Aorta (tissue), 5 donors: Measurements from ENCODE around the gene SLC4A8. TPM values are rescaled to one million over a fixed set of nuclear protein-coding genes. Genes with fewer than 3 reads are reported as not detected.

ENCODE experiments used
- ATAC-seq: fragments of 200-7000 bp; cut with Tn5 transposase; one replicate; pipeline ENCODE4 v1.9.1; 2022; ENCODE audit warnings: moderate library complexity; ENCODE audit not compliant: low FRiP score
- DNase-seq, 2 donors: peaks; one replicate each; pipeline ENCODE4 v3.0.0-alpha.2; 2020
- H3K27ac ChIP-seq, 2 donors: one replicate each; pipeline ENCODE4 v1.5.1; 2013; ENCODE audit warnings: low read length in 2 of 2, mild to moderate bottlenecking in 2 of 2, moderate library complexity in 2 of 2, control low read depth in 1 of 2, inconsistent platforms in 1 of 2, low read depth in 1 of 2
- H3K27me3 ChIP-seq, 2 donors: one replicate each; pipeline ENCODE4 v1.6.1; 2013; ENCODE audit warnings: control low read depth in 1 of 2, low read length in 1 of 2, mild to moderate bottlenecking in 1 of 2, moderate library complexity in 1 of 2; ENCODE audit not compliant: insufficient read depth in 2 of 2, control insufficient read depth in 1 of 2
- H3K36me3 ChIP-seq, 2 donors: one replicate each; pipeline ENCODE4 v1.6.1; 2013; ENCODE audit warnings: control low read depth in 1 of 2, low read length in 1 of 2, mild to moderate bottlenecking in 1 of 2; ENCODE audit not compliant: insufficient read depth in 2 of 2, control insufficient read depth in 1 of 2
- H3K4me1 ChIP-seq, 2 donors: one replicate each; pipeline ENCODE4 v1.6.1; 2013; ENCODE audit warnings: low read length in 2 of 2, control low read depth in 1 of 2, mild to moderate bottlenecking in 1 of 2, moderate library complexity in 1 of 2; ENCODE audit not compliant: insufficient read depth in 2 of 2, control insufficient read depth in 1 of 2
- H3K4me3 ChIP-seq, 2 donors: one replicate each; pipeline ENCODE4 v1.5.1; 2013; ENCODE audit warnings: low read length in 2 of 2, control low read depth in 1 of 2, mild to moderate bottlenecking in 1 of 2
- H3K9me3 ChIP-seq: one replicate; pipeline ENCODE4 v1.6.1; 2013; ENCODE audit warnings: mild to moderate bottlenecking, low read length; ENCODE audit not compliant: control insufficient read depth
- WGBS, 2 donors: extraction: QIAGEN DNeasy Blood & Tissue Kit; methylation state at CpG; one replicate each; pipeline ENCODE4 v1.1.7; 2013; 5-methylcytosine and 5-hydroxymethylcytosine counted together
- intact Hi-C, 2 donors: fragments of 100-400 bp; cut with DNase I; formaldehyde crosslinking; loops; one replicate each; pipeline versions ENCODE4 v1.14.2 to v1.15.0; 2022
- polyA plus RNA-seq, 2 donors: library from polyadenylated mRNA; stranded (reverse); fragments of 200-250 nt; gene quantifications; one replicate each; pipeline ENCODE4 v1.2.3, GENCODE V29; 2013
- total RNA-seq, 2 donors: library from RNA; stranded (reverse); fragmentation: NEBNext Ultra II Directional; extraction: Animal tissue kit (Norgen Biotek cat#: 25700); gene quantifications; one replicate each; pipeline ENCODE4 v1.2.1, GENCODE V29; 2021
- donor health status: healthy with polysubstance abuse.
- donor health status: Bipolar disorder and iron deficiency.
- donor health status: DM: no; HTN: no; CAD: no.
- donor health status: DM: no; HTN: no; CAD: no.
- donor health status: DM: yes; HTN: yes; CAD: no.

The SLC4A8 gene
- total and polyA plus RNA-seq, 4 donors, result 0.36 to 6.1 (median 2.3) TPM

DNA sequence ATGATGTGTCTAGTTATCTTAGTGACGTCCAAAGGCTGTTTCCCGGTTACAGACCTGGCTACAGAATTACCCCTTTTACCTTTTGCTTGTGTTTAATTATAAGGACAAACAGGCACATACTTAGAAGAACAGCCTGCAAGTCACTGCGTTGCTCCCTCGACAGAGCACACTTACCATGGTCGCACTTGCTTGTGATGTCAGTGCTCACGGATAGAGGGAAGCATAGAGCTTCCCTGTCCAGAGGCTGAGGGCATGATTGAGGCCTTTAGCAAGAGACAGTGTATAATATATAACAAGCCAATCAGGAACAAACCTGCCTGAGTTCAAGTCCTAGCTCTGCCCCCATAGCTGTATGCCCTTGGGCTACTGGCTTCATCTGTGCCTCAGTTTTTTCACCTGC lies 93.2 kb downstream of the SLC4A8 start:
- Histone ChIP-seq H3K4me1 (no peaks in the 10 kb centered on the region), H3K27me3 (no peaks in the 10 kb centered on the region), H3K27ac (no peak overlapping the region), H3K9me3 (no peaks in the 10 kb centered on the region), H3K36me3 (no peaks in the 10 kb centered on the region), H3K4me3 (no peak overlapping the region)
- 70 to 80% methylated on average over 6 of the region's 6 CpGs for WGBS, 2 donors
- DNase-seq (no peak), ATAC-seq (no peak)
- intact Hi-C loops, result no loop called here

DNA sequence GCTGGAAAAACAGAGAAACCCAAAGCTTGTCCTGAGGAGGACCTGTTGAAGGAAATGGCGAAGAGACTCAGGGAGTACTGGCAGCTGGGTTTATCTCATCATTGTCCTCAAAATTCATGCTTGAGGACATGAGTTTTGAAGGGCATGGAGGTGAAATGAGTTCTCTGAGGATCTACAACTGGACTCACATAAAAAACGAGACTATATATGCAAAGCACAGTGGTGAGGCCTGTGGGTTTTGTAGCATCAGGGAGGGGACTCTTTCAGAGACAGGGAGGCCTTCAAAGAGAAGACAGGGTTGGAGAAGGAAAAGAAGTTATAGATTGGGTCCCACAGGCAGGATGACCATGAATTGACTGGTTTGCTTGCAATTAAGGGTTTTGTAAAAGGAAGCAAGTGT lies 95.1 kb downstream of the SLC4A8 start:
- Histone ChIP-seq H3K4me1 (no peaks in the 10 kb centered on the region), H3K9me3 (no peaks in the 10 kb centered on the region), H3K4me3 (no peak overlapping the region), H3K27ac (no peak overlapping the region), H3K27me3 (no peaks in the 10 kb centered on the region), H3K36me3 (no peaks in the 10 kb centered on the region)
- DNase-seq, result no peak
- WGBS, 2 donors, result 86 to 89% methylated on average over 2 of the region's 2 CpGs
- intact Hi-C loops, result no loop called here
- no peak for ATAC-seq

DNA sequence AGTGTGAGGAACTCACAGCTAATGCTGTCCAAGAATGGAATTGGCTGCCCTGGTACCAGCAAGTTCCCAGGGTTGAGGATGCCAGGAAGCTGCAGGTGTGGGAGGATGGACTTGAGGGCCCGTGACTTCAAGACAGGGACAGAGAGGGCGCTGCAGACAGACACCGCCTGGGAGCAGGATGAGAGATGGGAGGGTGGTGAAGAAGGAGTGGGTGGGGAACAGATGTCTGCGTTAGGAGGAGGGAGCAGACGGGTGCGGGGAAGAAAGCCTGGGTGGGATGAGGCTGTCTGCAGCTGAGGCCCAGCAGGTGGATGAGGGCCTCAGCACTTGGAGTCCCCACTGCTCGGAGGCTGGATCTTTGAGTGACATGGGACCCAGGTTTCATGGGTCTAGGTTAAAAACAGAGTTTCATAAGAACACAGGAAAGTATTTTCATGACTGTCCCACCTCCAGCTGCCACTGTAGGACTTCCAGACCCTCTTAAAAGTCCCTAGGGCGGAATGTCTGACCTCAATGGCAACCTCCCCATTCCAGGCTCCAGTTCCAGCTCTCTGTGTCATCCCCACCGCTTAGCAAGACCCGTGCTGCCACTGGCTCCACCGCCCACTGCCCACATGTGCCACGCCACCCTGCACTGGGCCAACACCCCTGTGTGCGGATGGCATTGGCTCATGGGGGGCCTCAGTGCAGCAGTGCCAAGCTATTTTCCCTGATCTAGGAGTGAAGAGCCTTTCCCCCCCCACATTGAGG lies 96.1 kb downstream of the SLC4A8 start:
- no peak for ATAC-seq
- H3K36me3 ChIP-seq, result no peaks in the 10 kb centered on the region

DNA sequence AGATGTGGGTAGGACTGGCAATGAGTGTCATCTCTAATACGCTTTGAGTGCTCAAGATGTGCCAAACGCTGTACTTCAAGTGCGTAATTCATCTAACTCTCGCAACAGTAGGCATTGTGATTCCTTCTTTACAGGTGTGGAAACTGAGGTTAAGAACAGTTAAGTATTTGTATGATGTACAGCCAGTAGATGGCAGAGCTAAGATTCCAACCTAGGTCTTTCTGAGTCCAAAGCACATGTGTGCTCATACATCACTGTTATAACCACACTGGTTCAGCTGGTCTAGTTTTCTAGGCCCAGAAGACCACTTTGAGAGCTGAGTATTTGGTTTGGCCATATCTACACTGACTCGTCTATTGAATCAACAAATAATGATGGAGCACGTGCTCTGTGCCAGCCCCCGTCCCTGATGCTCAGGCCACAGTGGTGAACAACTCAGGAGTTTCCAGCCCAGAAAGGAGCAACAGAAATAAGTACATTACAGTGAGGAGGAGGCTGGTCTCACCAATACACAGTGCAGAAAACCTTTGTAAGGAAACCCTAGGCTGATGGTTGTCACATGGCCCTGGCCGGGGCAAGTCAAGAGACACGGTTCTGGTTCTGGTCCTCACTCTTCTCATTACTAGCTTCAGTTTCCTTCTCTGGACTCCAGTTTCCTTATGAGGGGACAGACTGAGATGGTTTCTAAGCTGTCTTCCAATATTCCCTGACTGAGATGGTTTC lies 97.1 kb downstream of the SLC4A8 start:
- intact Hi-C loops, result no loop called here
- no peak for ATAC-seq
- H3K36me3 ChIP-seq, result no peaks in the 10 kb centered on the region
- no peak overlapping the region for H3K4me3 ChIP-seq
- no peaks in the 10 kb centered on the region for H3K27me3 ChIP-seq
- no peak overlapping the region for H3K27ac ChIP-seq
- no peak for DNase-seq
- WGBS, 2 donors, result 61 to 63% methylated on average over 9 of the region's 9 CpGs
- no peaks in the 10 kb centered on the region for H3K4me1 ChIP-seq
- H3K9me3 ChIP-seq, result no peaks in the 10 kb centered on the region

More for the DNA sequence above, 96.1 kb downstream of the SLC4A8 start:
- DNase-seq, result no peak
- WGBS, 2 donors, result 72 to 78% methylated on average over 13 of the region's 13 CpGs
- Histone ChIP-seq H3K27me3 (no peaks in the 10 kb centered on the region), H3K4me3 (no peak overlapping the region), H3K27ac (no peak overlapping the region), H3K4me1 (no peaks in the 10 kb centered on the region), H3K9me3 (no peaks in the 10 kb centered on the region)
- intact Hi-C loops, result no loop called here

DNA sequence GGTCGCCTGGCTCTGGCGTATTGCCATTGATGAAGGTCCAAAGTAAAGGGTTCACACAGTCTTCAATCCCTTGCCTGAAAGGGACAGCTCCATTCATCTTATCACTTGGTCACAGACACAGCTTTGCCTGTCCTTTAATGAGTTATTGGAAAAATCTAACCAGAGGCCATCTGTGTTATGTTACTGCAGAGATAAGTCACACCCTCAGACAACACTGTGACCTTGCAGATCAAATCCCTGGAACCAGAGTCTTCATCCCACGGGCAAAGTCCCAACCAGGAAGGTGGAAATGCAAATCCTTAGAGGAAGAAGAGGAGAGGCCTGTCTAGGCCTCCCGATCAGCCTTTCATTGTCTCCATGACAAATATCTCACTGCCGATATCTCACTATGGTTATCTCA lies 98.1 kb downstream of the SLC4A8 start:
- Histone ChIP-seq H3K9me3 (no peaks in the 10 kb centered on the region), H3K4me3 (no peak overlapping the region), H3K27me3 (no peaks in the 10 kb centered on the region), H3K27ac (no peak overlapping the region), H3K4me1 (no peaks in the 10 kb centered on the region), H3K36me3 (no peaks in the 10 kb centered on the region)
- ATAC-seq (no peak), DNase-seq (no peak)
- intact Hi-C loops, result no loop called here
- 82 to 88% methylated on average over 5 of the region's 5 CpGs for WGBS, 2 donors

DNA sequence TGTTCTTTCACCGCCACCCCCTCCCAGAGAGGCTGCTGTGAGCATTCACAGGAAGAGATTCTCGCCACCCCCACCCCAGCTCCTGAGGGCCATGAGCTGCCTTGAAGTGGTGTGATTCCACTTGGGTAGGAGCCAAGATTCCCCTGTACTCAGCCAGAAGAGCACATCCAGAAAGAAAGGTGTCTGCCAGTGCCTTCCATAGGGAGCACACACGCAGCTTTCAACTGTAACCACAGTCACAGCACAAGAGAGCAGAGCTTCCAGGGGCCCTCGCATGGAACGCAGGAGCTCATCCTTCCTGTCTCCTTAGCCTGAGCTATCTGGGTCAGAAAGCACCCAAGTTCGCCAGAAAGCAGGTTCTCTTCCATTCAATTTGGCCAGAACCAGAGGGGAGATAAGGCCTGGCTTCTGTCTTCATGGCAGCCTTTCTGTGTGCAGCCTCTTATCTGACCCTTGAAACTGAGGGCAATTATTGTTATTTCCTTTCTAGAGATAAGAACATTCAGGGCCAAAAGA lies 99.8 kb downstream of the SLC4A8 start:
- Histone ChIP-seq H3K27ac (no peak overlapping the region), H3K36me3 (no peaks in the 10 kb centered on the region), H3K9me3 (no peaks in the 10 kb centered on the region), H3K4me3 (no peak overlapping the region), H3K4me1 (no peaks in the 10 kb centered on the region), H3K27me3 (no peaks in the 10 kb centered on the region)
- intact Hi-C loops, result no loop called here
- DNase-seq (no peak), ATAC-seq (no peak)
- 76 to 78% methylated on average over 6 of the region's 6 CpGs for WGBS, 2 donors

DNA sequence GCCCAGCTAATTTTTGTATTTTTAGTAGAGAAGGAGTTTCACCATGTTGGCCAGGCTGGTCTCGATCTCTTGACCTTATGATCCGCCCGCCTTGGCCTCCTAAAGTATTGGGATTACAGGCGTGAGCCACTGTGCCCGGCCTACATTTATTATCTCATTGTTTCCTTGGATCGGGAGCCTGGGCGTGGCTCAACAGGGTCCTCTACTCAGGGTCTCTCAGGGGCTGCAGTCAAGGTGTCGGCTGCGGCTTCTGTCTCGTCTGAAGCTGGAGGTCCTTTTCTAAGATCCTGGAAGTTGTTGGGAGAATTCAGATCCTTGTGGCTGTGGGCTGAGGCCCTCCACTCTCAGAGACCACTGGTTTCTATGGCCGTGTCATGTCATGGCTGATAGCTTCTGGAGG lies 100.9 kb downstream of the SLC4A8 start:
- no peaks in the 10 kb centered on the region for H3K4me1 ChIP-seq
- intact Hi-C loops, result no loop called here
- H3K27me3 ChIP-seq, result no peaks in the 10 kb centered on the region
- WGBS, 2 donors, result 92 to 97% methylated on average over 11 of the region's 11 CpGs
- no peaks in the 10 kb centered on the region for H3K36me3 ChIP-seq
- no peak overlapping the region for H3K27ac ChIP-seq
- no peaks in the 10 kb centered on the region for H3K9me3 ChIP-seq
- no peak for DNase-seq
- ATAC-seq, result no peak
- H3K4me3 ChIP-seq, result no peak overlapping the region

DNA sequence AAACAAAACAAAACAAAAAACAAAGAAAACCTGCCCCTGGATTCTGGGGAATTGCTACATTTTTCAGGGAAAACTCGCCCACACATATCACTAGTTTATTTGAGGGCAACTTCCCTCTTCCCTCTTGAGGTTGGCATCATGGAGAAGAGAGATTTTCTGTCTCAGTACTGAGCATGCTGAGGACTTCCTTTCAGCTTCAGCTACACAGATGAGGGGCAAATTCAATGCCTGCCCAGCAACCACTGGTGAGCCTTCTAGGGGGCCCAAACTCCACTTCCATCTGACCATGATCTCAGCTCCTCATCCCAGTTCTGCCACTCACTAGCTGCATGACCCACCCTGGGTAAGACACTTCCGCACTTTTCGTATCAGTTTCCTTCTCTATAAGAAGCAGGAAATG lies 103.3 kb downstream of the SLC4A8 start:
- H3K27me3 ChIP-seq, result no peaks in the 10 kb centered on the region
- intact Hi-C loops, result no loop called here
- no peaks in the 10 kb centered on the region for H3K9me3 ChIP-seq
- H3K36me3 ChIP-seq, result no peaks in the 10 kb centered on the region
- no peak for ATAC-seq
- no peaks in the 10 kb centered on the region for H3K4me1 ChIP-seq
- WGBS, 2 donors, result 87 to 88% methylated on average over 3 of the region's 3 CpGs
- no peak for DNase-seq
- no peak overlapping the region for H3K27ac ChIP-seq
- H3K4me3 ChIP-seq, result no peak overlapping the region
